Stimulated activated CD8-positive, alpha-beta memory T cell treated with anti-CD3 and anti-CD28 coated beads, Interleukin-15, amount 100 ng/mL, for 48 hours (primary cell): ENCODE results near the gene DMRTA1.
A peak's percentile ranks its signal among the peaks of the same experiment; 100 is the strongest.
"Not testable (repeated sequence)": the region's sequence is repeated elsewhere in the genome, so short reads cannot be mapped to it uniquely, and the experiment has no call there.

ENCODE experiments used
- DNase-seq, 2 donors: peaks; one replicate each; pipeline ENCODE4 v3.0.0-alpha.2; 2020; ENCODE audit warnings: low read depth in 2 of 2

The DMRTA1 gene

GRCh38 chr9:22446589-22446949 is at the start of gene DMRTA1:
DMRTA1 (plus strand) TSS chr9:22446824; CDS start chr9:22447066, 242 bp downstream.
- DNase-seq = peak in 1 of 2 donors; percentile 15

GRCh38 chr9:22401671-22402070 is 45.0 kb upstream of the DMRTA1 start:
- DNase-seq = no peak

GRCh38 chr9:22405869-22406659 is 40.6 kb upstream of the DMRTA1 start:
- no peak for DNase-seq

- no peak for DNase-seq
Measured at GRCh38 chr9:22413884-22414283, 32.7 kb upstream of the DMRTA1 start.

- DNase-seq = no peak
Measured at GRCh38 chr9:22415941-22416691, 30.5 kb upstream of the DMRTA1 start.

- no peak for DNase-seq
Measured at GRCh38 chr9:22416692-22417060, 29.9 kb upstream of the DMRTA1 start.

GRCh38 chr9:22423566-22423965 is 23.1 kb upstream of the DMRTA1 start:
- DNase-seq = no peak

GRCh38 chr9:22424616-22425015 is 22.0 kb upstream of the DMRTA1 start:
- no peak for DNase-seq

GRCh38 chr9:22425551-22425950 is 21.1 kb upstream of the DMRTA1 start:
- DNase-seq = no peak

- no peak for DNase-seq
Measured at GRCh38 chr9:22427226-22427880, 19.3 kb upstream of the DMRTA1 start.

- no peak for DNase-seq
Measured at GRCh38 chr9:22433691-22434090, 12.9 kb upstream of the DMRTA1 start.

- not testable (repeated sequence) for DNase-seq
Measured at GRCh38 chr9:22435252-22435651, 11.4 kb upstream of the DMRTA1 start.

- DNase-seq = not testable (repeated sequence)
Measured at GRCh38 chr9:22437461-22438067, 9.1 kb upstream of the DMRTA1 start.

- DNase-seq = no peak
Measured at GRCh38 chr9:22440841-22441240, 5.8 kb upstream of the DMRTA1 start.

GRCh38 chr9:22446950-22447617 is 460 bp downstream of the DMRTA1 start:
- peak in 1 of 2 donors; percentile 28 for DNase-seq

- no peak for DNase-seq
Measured at GRCh38 chr9:22447618-22448305, 1.1 kb downstream of the DMRTA1 start.

GRCh38 chr9:22449719-22450118 is 3.1 kb downstream of the DMRTA1 start:
- DNase-seq = no peak

GRCh38 chr9:22452415-22453010 is 5.9 kb downstream of the DMRTA1 start:
- DNase-seq = no peak

GRCh38 chr9:22454016-22454415 is 7.4 kb downstream of the DMRTA1 start:
- no peak for DNase-seq

- DNase-seq = no peak
Measured at GRCh38 chr9:22455181-22455580, 8.6 kb downstream of the DMRTA1 start.

- DNase-seq = no peak
Measured at GRCh38 chr9:22457448-22457847, 10.8 kb downstream of the DMRTA1 start.
